ENCODE data around the gene PIK3C2G.

Gene PIK3C2G

GRCh38 chr12:18421867-18422266 is 160.5 kb downstream of the PIK3C2G start:
- DNase-seq = no peak

- no peak for DNase-seq
These were observed 161.6 kb downstream of the PIK3C2G start for GRCh38 chr12:18422871-18423270.

GRCh38 chr12:18424857-18425256 is 163.5 kb downstream of the PIK3C2G start:
- no peak for DNase-seq

GRCh38 chr12:18427520-18427919 is 166.2 kb downstream of the PIK3C2G start:
- DNase-seq = no peak

- DNase-seq = no peak
These were observed 167.1 kb downstream of the PIK3C2G start for GRCh38 chr12:18428416-18428815.

- no peak for DNase-seq
These were observed 168.0 kb downstream of the PIK3C2G start for GRCh38 chr12:18429366-18429765.

GRCh38 chr12:18430425-18431048 is 169.2 kb downstream of the PIK3C2G start:
- no peak for DNase-seq

- DNase-seq = no peak
These were observed 170.5 kb downstream of the PIK3C2G start for GRCh38 chr12:18431771-18432170.

- DNase-seq = no peak
These were observed 170.9 kb downstream of the PIK3C2G start for GRCh38 chr12:18432206-18432605.

GRCh38 chr12:18436170-18436569 is 174.9 kb downstream of the PIK3C2G start:
- no peak for DNase-seq

GRCh38 chr12:18439541-18439940 is 178.2 kb downstream of the PIK3C2G start:
- no peak for DNase-seq

GRCh38 chr12:18443768-18444437 is 182.6 kb downstream of the PIK3C2G start:
- no peak for DNase-seq

GRCh38 chr12:18446061-18446644 is 184.8 kb downstream of the PIK3C2G start:
- DNase-seq = no peak

- no peak for DNase-seq
These were observed 193.0 kb downstream of the PIK3C2G start for GRCh38 chr12:18454330-18454729.

- no peak for DNase-seq
These were observed 195.0 kb downstream of the PIK3C2G start for GRCh38 chr12:18456344-18456743.

- DNase-seq = no peak
These were observed 196.0 kb downstream of the PIK3C2G start for GRCh38 chr12:18457362-18457761.

- no peak for DNase-seq
These were observed 200.4 kb downstream of the PIK3C2G start for GRCh38 chr12:18461758-18462157.

GRCh38 chr12:18462442-18462841 is 201.1 kb downstream of the PIK3C2G start:
- DNase-seq = no peak

GRCh38 chr12:18467620-18468245 is 206.4 kb downstream of the PIK3C2G start:
- no peak for DNase-seq

- DNase-seq = no peak
These were observed 207.1 kb downstream of the PIK3C2G start for GRCh38 chr12:18468246-18469075.

- no peak for DNase-seq
These were observed 208.9 kb downstream of the PIK3C2G start for GRCh38 chr12:18470251-18470650.

- DNase-seq = no peak
These were observed 211.0 kb downstream of the PIK3C2G start for GRCh38 chr12:18472304-18472703.

GRCh38 chr12:18472806-18473205 is 211.5 kb downstream of the PIK3C2G start:
- no peak for DNase-seq
